SKM-1 (cell line): Measurements from ENCODE around the gene ICE2.

Experiments used
- DNase-seq: peaks from one replicate; lab custom pipeline; 2025; ENCODE audit not compliant: unreplicated experiment; lab: John Stamatoyannopoulos, UW

Gene ICE2

DNA sequence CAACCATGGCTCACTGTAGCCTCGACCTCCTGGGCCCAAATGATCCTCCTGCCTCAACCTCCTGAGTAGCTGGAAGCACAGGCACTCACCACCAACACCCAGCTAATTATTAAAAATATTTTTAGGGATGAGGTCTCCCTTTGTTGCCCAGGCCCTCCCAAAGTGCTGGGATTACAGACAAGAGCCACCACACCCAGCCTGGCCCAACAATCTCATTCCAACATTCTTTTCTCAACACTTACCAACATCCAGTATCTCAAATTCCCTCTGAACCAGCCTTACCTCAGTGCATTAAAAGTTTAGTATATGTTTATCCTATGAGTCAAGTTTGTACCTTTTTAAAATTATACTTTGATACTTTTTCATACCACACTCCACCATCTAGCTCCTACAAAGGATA lies 106.2 kb downstream of the ICE2 start:
- DNase-seq = no peak

DNA sequence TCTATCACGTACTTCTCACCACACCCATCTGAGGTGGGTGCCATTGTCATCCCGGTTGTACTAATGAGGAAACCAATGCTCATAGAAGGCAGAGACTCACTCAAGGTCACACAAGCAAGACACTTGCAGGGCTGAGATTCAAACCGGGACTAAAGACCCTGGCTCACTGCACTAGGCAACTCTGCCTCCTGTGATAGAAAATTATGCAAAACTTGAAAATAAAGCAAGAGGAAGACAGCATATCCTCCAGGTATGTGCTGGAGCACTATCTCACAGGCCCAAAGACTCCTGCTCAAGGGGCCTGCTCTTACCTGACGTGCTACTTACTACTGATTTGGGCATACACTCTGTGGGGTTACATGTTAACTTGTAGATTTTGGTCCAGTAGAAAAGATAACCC lies 106.7 kb downstream of the ICE2 start:
- no peak for DNase-seq

DNA sequence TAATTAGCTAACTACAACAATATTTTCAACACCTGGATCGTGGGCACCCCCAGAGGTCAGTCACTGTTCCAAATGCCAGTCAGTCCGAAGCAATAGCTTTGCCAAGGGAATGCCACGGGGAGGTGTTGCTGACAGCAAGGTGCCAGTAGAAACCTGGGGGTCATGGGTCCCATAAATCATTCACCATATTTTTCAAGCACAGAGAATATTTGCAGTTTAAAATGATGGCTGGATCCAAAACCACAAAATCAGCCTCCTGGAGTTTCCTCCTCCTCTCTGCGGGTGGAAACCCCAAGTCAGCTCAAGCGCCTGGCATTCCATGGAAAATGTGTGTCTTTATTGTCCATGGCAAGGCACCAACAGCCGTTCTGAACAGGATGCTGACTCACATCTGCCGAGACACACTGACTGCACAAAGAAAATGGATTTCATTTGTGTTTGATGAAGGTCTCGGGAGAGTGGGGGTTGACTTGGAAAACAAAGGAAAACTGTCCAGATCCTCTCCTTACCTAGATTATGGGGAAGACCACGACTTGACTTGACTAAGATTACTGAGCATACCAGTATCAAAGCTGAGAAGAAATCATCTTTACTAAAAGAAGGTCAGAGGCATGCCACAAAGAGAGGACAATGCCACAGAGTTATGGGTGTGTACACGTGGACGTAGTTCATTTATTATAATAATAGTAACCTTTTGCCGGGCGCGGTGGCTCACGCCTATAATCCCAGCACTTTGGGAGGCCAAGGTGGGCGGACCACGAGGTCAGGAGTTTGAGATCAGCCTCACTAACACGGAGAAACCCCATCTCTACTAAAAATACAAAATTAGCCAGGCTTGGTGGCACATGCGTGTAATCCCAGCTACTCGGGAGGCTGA lies 107.5 kb downstream of the ICE2 start:
- DNase-seq = no peak

DNA sequence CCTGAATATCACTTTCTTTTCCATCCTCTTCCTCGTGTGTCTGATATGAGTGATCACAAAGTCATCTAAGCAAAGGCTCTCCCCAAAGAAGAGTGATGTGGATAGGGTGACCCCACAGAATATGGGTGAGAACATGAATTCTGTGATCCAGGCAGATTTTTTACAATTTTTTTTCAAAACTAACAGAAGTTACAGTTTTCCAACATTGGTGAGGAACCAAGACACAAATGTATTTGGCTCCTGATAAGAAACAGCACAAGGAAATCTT lies 108.1 kb downstream of the ICE2 start:
- no peak for DNase-seq

DNA sequence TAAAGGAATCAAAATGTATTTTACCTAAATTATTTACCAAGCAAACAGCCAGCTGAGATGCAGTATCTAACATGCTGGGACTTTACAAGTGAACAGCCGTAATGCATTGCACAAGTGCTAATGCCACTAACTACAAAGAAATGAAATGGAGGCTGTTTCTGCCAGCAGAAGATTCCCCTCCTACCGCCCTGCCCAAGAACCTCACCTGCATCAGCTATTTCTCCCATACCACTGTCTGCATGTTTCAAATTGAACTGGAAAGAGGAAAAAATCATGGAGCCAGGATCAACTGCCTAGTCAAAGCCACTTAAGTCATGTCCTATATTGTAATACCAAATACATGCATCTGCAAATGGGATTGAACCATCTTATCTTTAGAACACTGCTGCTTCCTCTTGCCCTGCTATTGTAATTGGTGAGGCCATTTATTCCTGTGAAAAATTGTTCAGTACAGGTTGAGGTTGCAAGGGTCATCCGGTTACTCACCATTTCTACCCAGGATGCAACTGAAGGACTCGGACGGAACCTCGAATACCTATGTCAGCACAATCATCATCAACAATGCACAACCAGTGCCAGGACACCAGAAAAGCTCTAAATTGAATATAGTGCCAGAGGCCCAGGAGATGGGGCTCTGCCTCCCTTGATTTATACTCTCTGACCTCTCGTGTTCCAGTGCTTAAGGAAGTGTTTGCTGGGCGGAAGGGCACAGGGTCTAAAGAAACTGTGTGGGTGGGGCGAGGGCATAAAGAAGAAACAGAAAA lies 108.7 kb downstream of the ICE2 start:
- no peak for DNase-seq

DNA sequence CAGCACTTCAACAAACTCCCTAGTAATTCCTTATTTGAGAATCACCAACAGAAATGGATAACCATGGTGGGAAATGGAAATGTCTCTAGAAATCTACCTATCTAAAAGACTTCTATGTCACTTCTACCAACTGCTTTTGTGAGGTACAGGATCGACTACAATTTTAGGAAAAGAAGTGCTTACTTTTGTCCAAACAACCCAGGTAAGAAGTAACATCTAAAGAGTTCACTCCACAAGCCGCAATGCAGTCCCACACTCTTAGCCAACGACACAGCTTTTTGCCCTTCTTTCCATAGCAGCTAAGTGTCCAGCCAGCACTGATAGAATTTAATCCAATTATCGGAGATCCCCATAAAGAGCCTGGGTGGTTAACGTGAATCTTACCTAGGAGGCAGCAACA lies 109.2 kb downstream of the ICE2 start:
- no peak for DNase-seq
